ENCODE measurements around the gene SEMA3G.
A peak's percentile ranks its signal among the peaks of the same experiment; 100 is the strongest.

SEMA3G gene

DNA sequence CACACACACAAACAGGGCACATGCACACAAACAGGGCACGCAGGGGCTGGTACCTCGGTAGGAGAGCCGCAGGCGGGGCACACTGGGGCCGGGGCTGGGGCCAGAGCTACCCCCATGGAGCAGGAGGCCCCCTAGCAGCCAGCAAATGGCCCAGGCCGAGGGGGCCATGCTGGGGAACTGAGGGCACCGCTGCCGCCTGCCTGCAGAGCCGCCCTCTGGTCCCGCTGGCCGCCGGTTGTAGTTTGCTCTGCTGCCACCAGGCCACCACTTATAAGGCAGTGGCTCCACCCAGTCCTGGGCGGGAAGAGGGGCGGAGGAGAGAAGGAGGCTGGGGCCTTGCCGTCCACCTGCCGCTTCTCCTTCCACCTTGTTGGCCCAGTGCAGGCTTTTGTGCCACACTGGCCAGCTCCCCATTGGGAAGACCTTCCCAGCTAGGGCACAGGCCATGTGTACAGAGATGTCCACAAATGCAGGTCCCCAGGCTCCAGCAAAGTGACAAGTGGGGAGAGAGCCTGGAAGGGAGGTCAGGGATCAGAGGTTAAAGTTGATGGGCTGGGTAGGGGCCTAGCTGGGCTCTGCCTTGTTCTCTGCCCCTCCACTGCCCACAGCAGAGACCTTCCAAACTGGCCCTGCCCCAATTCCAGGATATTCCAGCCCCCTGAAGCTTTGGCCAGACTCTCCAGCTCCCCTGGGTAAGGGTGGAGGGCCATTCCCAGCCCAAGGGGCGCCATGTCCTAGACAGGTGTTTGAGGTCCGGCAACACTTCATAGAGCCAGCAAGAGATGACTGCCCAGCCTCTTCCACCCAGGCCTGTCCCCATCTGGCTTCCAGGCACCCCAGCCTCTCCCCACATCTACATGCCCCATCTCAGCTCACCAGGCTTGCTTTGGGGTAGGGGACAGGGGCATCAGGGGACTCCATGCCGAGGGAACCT lies at the start of gene SEMA3G:
Gene SEMA3G (minus strand): TSS at position 244 of the 934 bp plus-strand sequence. CDS start 76 bp downstream, at position 168.
- peak; percentile 59 for DNase-seq (ENCODE audit: low read depth)

DNA sequence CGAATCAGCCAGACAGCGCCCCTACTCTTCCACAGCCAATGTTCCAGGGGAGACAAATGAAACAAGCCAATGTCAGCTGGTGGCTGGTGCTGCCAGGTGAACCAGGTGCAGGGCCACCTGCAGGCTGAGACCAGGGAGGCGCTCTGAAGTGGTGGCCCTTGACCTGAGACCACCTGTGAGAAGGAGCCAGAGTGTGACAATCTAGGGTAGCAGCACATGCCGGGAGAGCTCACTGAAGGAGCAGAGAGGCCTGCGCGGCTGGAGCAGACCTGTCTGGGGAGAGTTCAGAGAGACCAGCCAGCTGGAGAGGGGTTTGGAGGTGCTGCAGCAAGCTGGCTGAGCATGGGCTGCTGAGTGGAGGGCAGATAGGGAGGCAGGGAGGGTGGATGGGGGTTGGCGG lies 49.5 kb upstream of the SEMA3G start:
- no peak for DNase-seq (ENCODE audit: low read depth)

DNA sequence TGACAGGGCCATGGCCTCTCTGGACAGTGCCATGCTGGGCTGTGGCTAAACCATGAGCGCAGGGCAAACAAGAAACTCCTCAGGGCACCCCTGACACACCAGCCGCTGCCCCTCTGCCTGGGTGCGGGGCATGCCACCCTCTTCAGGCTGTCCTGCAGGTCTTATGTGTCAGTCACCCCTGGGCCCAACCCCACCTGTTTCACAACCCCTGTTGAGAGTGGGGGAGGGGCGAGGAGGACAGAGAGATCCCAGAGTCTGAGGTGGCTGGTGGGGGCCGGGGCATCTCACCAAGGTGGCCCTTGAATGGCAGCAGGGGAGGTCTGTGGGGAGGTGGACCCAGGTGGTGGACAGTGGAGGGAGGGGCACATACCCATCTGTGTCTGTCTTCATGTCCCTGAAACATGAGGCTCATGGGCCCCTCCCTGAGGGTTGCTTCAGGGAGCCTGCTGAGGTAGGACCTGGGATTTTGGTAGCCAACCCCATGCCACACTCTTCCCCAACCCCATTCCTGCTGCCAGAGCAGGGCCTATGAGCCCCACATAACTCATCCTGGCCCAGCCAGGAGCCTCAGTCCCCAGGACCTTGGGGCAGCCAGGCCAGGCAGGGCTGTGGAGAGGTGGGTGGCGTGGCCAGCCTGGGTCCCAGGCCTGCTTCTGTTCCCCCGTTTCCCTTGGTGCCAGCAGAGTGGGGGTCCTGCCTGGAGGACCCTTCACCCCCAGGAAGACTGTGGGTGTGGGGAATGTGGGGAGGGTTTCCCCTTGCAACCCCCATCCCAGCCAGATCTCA lies 48.5 kb upstream of the SEMA3G start:
- no peak for DNase-seq (ENCODE audit: low read depth)

DNA sequence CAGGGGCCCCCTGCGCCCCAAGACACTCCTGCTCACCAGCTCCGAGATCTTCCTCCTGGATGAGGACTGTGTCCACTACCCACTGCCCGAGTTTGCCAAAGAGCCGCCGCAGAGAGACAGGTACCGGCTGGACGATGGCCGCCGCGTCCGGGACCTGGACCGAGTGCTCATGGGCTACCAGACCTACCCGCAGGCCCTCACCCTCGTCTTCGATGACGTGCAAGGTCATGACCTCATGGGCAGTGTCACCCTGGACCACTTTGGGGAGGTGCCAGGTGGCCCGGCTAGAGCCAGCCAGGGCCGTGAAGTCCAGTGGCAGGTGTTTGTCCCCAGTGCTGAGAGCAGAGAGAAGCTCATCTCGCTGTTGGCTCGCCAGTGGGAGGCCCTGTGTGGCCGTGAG lies 47.2 kb upstream of the SEMA3G start:
- DNase-seq (ENCODE audit: low read depth), result no peak

DNA sequence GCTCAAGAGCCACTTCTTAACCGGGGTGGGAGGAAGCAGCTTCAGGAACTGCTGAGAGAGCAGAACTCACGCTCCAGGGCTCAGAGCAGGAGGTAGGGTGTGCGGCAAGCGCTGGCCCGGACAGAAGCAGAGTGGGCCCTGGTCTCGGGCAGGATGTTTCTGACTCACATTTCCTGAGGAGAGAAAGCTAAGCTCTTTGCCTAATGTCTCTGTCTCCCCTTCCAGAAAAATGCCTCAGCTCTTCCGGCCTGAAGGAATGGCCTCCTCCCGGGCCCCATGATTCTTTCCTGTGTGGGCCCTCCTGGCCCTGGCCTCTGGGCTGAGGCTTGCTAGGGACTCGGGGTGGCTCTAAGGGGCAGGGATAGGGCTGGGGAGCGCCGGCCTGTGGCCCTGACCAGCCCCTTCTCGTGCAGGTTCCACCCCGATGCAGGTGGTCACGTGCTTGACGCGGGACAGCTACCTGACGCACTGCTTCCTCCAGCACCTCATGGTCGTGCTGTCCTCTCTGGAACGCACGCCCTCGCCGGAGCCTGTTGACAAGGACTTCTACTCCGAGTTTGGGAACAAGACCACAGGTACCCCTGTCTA lies 46.1 kb upstream of the SEMA3G start:
- DNase-seq (ENCODE audit: low read depth), result no peak

DNA sequence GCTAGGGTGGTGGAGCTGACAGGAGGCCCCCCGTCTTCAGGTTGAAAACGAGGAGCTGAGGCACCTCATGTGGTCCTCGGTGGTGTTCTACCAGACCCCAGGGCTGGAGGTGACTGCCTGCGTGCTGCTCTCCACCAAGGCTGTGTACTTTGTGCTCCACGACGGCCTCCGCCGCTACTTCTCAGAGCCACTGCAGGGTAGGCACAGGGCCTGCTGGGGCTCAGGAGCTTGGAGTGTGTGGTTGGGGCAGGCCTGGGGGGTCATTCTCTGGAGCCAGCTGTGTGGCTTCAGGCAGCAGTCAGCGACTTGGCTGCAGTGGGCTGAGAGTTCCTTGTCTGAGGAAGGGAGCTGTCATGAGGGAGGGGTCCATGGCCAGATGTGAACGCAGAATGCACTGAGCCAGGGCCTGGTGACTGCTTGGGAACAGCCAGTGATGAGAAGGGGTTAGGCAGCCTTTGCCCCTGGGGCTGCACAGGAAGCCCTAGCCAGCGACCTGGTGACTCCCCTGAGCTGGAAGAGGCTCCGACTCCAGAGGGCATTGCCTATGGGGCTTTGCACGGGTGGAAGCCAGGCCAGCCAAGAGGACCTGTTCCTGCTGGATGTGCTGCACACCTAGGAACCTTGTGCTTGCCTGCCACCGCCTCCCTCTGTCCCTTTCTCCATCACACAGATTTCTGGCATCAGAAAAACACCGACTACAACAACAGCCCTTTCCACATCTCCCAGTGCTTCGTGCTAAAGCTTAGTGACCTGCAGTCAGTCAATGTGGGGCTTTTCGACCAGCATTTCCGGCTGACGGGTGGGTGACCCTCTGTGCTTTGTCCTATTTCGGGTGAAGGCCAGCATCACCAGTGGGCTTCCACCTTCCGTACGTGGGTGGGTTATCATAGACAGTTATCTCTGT lies 45.4 kb upstream of the SEMA3G start:
- DNase-seq (ENCODE audit: low read depth), result no peak

DNA sequence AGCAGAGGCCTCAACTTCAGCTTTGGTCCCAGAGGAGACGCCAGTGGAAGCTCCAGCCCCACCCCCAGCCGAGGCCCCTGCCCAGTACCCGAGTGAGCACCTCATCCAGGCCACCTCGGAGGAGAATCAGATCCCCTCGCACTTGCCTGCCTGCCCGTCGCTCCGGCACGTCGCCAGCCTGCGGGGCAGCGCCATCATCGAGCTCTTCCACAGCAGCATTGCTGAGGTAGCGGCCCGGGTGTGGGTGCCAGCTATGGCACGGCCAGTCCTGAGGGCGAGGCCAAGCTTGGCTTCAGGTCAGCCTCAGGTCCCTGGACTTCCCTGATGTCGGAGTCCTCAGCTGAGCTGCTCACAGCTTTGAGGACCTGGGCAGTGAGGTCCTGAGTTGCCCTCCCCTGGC lies 44.5 kb upstream of the SEMA3G start:
- DNase-seq (ENCODE audit: low read depth), result no peak

DNA sequence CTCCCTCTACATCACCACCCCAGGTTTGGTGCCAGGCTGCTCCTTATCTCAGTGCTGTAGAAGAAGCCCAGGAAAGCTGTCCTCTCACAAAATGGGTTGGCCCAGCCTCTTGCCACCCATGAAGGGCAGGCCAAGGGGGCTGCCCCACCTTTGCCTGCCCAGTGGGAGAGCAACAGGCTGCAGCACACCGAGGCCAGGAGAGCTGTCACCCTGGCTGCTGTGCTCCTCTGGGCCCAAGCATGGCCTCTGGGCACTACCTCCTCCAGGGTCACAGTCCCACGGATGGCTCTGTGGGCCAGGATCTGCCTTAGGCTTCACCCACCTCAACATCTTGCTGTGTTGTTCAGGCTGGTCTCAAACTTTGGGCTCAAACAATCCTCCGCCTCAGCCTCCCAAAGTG lies 43.8 kb upstream of the SEMA3G start:
- DNase-seq (ENCODE audit: low read depth), result no peak

DNA sequence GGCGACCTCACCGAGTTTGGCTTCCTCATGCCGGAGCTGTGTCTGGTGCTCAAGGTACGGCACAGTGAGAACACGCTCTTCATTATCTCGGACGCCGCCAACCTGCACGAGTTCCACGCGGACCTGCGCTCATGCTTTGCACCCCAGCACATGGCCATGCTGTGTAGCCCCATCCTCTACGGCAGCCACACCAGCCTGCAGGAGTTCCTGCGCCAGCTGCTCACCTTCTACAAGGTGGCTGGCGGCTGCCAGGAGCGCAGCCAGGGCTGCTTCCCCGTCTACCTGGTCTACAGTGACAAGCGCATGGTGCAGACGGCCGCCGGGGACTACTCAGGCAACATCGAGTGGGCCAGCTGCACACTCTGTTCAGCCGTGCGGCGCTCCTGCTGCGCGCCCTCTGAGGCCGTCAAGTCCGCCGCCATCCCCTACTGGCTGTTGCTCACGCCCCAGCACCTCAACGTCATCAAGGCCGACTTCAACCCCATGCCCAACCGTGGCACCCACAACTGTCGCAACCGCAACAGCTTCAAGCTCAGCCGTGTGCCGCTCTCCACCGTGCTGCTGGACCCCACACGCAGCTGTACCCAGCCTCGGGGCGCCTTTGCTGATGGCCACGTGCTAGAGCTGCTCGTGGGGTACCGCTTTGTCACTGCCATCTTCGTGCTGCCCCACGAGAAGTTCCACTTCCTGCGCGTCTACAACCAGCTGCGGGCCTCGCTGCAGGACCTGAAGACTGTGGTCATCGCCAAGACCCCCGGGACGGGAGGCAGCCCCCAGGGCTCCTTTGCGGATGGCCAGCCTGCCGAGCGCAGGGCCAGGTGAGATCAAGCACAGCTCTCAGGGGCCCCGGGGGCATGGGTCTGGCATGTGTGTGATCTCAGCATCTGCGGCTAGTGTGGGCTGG lies 43.1 kb upstream of the SEMA3G start:
- no peak for DNase-seq (ENCODE audit: low read depth)

DNA sequence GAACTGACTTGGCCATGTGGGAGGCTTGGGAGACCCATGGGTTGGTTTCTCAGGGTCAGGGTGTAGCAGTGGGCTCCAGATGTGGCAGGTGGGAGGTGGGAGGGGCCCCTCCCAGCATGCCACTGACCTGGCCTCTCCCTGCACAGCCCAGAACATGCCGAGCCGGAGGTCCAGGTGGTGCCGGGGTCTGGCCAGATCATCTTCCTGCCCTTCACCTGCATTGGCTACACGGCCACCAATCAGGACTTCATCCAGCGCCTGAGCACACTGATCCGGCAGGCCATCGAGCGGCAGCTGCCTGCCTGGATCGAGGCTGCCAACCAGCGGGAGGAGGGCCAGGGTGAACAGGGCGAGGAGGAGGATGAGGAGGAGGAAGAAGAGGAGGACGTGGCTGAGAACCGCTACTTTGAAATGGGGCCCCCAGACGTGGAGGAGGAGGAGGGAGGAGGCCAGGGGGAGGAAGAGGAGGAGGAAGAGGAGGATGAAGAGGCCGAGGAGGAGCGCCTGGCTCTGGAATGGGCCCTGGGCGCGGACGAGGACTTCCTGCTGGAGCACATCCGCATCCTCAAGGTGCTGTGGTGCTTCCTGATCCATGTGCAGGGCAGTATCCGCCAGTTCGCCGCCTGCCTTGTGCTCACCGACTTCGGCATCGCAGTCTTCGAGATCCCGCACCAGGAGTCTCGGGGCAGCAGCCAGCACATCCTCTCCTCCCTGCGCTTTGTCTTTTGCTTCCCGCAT lies 42.3 kb upstream of the SEMA3G start:
- DNase-seq (ENCODE audit: low read depth), result no peak

DNA sequence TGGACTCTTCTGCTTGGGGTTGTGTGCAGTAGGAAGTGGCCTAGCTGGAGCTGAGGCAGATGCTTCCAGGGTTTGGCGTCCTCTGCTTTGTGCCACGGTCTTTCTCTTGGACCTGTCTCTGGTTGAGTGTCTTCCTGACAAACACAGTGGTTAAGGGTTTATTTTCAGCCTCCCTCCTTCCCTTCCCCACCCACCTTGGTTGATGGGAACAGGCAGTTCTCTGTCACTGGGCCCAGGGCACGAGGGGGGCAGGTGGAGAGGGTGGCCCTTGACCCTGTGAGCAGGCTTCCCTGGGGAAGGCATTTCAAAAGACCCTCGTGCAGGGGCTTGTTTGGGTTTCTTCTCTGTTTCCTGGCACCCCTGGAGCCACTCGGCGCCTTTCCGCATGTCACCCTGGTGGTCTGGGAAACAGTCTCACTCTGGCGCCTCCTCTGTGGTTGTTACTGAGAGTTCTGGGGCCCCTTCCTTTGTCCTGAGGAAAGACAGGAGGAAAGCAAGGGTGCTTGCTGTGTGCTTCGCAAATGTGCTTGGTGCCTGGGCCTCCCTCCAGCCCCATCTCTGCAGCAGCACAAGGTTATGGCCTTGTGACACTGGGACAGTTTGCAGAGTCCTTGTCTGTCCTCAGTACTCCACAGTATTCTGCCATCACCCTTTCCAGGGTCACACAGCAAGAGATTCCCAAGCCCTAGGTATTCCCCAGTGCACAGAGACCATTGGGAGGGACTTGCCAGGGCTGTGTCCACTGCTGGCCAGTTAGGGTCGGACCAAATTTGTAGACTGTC lies 40.0 kb upstream of the SEMA3G start:
- no peak for DNase-seq (ENCODE audit: low read depth)

DNA sequence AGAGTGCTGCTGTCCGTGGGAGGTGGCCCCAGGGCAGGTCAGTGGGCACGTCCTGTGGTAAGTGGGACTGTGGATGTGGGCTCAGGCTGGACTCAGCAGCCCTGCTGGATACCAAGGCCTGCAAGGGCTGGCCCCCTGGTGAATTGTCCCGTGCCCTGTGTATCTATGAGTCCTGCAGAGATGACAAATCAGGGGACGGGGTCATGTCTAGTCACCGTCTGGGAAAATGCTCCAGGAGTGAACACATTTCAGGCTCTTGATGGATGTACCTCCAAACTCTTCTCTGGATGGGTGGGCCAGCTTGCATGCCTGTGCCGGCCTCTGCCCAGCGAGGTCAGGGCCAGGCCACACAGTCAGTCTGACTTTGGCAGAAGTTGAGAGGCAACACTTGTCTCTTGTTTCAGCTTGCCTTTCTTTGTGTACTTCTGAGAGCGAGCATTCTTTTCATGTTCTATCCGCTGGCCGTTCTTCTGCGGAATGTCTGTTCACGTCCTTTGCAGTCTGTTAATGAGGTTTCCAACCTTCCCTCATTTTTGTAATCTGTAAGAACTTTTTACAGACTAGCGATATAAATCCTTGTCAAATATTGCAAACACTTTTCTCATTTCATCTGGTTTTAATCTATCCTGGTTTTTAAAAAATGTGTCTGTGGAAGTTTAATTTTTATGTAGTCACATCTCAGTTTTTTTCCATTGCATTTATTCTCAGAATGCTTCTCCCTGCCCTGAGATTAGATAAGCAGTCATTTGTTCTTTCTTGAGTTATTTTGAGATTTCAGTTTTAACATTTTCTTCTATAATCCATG lies 38.9 kb upstream of the SEMA3G start:
- no peak for DNase-seq (ENCODE audit: low read depth)

DNA sequence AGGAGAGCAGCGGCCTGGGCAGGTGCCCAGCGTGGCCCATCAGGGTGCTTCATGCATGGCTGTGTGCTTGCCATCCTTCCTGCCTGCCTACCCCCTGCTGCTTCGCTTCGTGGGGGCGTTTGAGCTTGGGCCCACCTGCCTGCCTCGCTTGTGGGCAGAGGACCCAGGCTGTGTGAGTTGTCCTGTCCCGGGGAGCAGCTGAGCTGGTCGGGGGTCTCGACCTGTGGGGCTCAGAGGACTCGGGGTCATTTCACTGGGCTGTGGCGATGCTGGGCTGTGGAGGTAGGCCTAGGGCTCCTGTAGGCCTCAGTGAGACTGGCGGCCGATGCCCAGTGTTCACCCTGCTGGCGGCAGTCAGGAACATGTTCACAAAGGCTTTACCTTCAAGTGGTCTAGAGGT lies 38.2 kb upstream of the SEMA3G start:
- no peak for DNase-seq (ENCODE audit: low read depth)

DNA sequence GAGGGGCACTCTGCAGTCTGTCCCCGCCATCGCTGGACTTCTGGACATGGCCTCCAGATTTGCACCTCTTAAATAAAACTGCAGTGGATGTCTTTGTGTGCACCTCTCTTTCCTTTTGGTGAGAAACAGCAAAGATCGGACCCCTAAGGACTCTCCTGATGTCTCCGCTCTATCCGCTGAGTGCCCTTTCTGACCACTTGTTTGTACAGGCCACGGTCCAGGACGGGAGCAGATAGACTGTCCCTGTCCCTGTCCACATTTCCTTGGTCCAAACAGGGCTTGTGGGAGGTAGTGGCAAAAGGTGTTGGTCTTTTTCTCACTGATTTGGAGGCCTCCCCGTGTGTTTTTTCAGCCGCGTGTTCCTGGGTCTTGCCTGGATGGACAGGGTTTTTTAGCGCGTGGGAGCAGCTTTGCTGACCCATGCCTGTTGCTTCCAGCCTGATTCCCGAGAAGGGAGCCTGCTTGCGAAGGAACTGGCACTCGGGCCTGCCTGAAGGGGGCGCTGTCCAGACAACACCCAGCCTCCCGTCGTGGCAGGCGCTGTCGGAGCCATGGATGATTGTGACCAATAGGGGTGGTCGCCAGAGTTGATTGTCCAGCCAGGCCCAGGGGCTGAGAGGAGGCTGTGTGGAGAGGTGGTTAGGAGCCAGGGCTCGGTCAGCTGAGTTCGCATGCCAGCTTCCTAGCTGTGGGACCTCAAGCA lies 37.1 kb upstream of the SEMA3G start:
- no peak for DNase-seq (ENCODE audit: low read depth)

DNA sequence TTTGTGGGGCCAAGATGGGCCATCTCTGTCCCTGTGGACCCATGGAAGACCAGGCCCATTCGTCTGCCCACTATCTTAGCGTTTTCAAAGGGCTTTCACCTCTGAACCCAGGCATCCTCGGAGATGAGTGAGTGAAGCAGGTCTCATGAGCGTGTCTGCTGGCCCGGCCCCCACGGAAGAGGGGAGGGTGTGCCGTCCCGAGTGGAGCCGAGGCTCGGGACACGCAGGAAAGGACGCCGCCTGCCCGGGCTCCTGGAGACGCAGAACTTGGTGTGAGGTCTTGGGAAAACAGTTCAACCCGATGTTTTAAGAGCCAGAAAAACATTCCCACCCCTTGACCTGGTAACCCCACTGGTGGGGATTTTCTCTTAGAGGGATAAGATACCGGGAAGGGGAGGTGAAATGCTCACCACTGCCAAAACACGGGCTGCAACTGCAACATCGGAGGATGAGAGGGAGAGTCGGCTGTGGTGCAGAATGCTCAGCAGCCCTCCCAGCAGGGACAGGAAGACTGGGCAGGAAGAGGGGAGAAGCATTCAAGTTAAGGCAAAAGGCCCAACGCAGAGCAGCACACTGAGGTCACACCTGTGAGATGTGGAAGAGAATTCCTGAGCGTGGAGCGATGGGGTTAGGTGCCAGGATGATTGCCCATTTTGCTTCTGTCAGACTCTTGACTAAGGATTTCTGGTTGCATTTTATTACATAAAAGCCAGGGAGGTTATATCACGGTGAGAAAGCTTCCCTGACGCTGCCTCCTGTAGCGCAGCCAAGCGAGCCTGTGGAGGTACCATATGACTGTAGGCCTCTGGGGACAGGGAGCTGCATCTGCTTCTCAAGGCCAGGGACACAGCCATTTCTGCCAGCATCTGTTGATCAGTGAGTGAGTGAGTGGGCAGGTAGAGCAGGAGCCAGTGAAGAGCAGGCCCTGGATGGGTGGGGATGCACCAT lies 36.1 kb upstream of the SEMA3G start:
- no peak for DNase-seq (ENCODE audit: low read depth)

DNA sequence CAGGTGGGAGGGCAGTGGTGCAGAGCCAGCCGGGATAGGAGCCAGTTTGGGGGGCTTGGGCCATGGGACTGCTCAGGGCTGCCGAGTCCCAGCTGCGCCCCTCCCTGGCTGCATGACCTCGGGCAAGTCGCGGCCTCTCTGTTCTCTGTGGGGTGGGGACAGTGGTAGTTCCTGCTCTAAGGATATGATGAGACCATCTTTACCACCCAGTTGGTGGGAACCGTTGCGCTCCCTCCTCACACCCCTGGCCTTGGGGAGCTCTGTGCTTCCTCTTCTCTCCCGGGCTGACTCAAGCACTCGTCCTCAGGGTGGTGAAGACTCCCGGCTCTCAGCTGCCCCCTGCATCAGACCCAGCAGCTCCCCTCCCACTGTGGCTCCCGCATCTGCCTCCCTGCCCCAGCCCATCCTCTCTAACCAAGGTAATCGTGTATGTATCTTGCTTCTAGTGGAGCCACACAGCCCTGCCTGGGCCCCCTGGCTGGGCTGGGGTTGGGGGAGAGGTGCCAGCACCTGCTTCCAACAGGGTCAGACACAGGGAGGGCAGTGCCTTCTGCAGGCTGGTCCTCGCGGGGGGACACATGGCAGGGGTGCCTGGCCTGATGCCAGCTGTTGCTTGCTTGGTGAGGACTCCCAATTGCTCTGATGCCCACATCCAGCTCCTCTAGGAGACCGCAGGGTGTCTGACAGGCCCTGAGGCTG lies 35.1 kb upstream of the SEMA3G start:
- DNase-seq (ENCODE audit: low read depth), result no peak
